IPS-NIHi7 (cell line): Measurements from ENCODE around the gene SPATA46.

ENCODE experiments used
- DNase-seq: peaks from one replicate; pipeline ENCODE4 v3.0.0; 2012; ENCODE audit warnings: mixed read lengths; ENCODE audit errors: extremely low spot score

Gene SPATA46

GRCh38 chr1:162374406-162374805, 2.2 kb downstream of the SPATA46 start:
- no peak for DNase-seq

GRCh38 chr1:162373541-162374260, 3.0 kb downstream of the SPATA46 start:
- no peak for DNase-seq

- DNase-seq, result no peak
Observed at GRCh38 chr1:162373072-162373427, 3.6 kb downstream of the SPATA46 start.

- DNase-seq, result no peak
Observed at GRCh38 chr1:162372159-162373071, 4.2 kb downstream of the SPATA46 start.

GRCh38 chr1:162371611-162372010, 5.0 kb downstream of the SPATA46 start:
- no peak for DNase-seq

- DNase-seq, result no peak
Observed at GRCh38 chr1:162370721-162371120, 5.9 kb downstream of the SPATA46 start.

- DNase-seq, result no peak
Observed at GRCh38 chr1:162370161-162370560, 6.5 kb downstream of the SPATA46 start.

- DNase-seq, result no peak
Observed at GRCh38 chr1:162369571-162369970, 7.1 kb downstream of the SPATA46 start.

GRCh38 chr1:162368451-162368850, 8.2 kb downstream of the SPATA46 start:
- DNase-seq, result no peak

- DNase-seq, result no peak
Observed at GRCh38 chr1:162367772-162368171, 8.9 kb downstream of the SPATA46 start.

GRCh38 chr1:162367073-162367472, 9.6 kb downstream of the SPATA46 start:
- DNase-seq, result no peak

- no peak for DNase-seq
Observed at GRCh38 chr1:162366671-162367070, 10.0 kb downstream of the SPATA46 start.

- no peak for DNase-seq
Observed at GRCh38 chr1:162366149-162366548, 10.5 kb downstream of the SPATA46 start.

GRCh38 chr1:162365284-162366020, 11.2 kb downstream of the SPATA46 start:
- DNase-seq, result no peak

- DNase-seq, result no peak
Observed at GRCh38 chr1:162364498-162364897, 12.2 kb downstream of the SPATA46 start.

GRCh38 chr1:162363823-162364222, 12.8 kb downstream of the SPATA46 start:
- no peak for DNase-seq

- DNase-seq, result no peak
Observed at GRCh38 chr1:162361349-162361748, 15.3 kb downstream of the SPATA46 start.

- DNase-seq, result no peak
Observed at GRCh38 chr1:162360874-162361260, 15.8 kb downstream of the SPATA46 start.

- no peak for DNase-seq
Observed at GRCh38 chr1:162360237-162360873, 16.3 kb downstream of the SPATA46 start.

- DNase-seq, result no peak
Observed at GRCh38 chr1:162359523-162360236, 17.0 kb downstream of the SPATA46 start.

GRCh38 chr1:162358928-162359327, 17.7 kb downstream of the SPATA46 start:
- DNase-seq, result no peak
